GM10266 (cell line): ENCODE measurements around the gene TBX20.
"Not testable (repeated sequence)": the region's sequence is repeated elsewhere in the genome, so short reads cannot be mapped to it uniquely, and the experiment has no call there.

Experiments
- DNase-seq: peaks from one replicate; pipeline ENCODE4 v3.0.0; 2012; ENCODE audit errors: extremely low spot score
- CTCF ChIP-seq: IDR thresholded peaks from 2 replicates; pipeline ENCODE4 v1.5.1; 2012; ENCODE audit warnings: mild to moderate bottlenecking, low read depth; ENCODE audit not compliant: control insufficient read depth, insufficient read depth; ENCODE audit errors: missing control alignments

Gene TBX20

GRCh38 chr7:35250452-35250851 is 3.4 kb downstream of the TBX20 start:
- no peak for DNase-seq
- TF ChIP-seq CTCF, result no peak

GRCh38 chr7:35249537-35249907 is 4.4 kb downstream of the TBX20 start:
- TF ChIP-seq CTCF, result no peak
- DNase-seq, result peak; percentile 3

- peak; percentile 1 for DNase-seq
- TF ChIP-seq CTCF, result no peak
Observed at GRCh38 chr7:35248576-35249536, 5.0 kb downstream of the TBX20 start.

GRCh38 chr7:35246819-35247218 is 7.1 kb downstream of the TBX20 start:
- TF ChIP-seq CTCF, result no peak
- DNase-seq, result no peak

- DNase-seq, result no peak
- TF ChIP-seq CTCF, result no peak
Observed at GRCh38 chr7:35241884-35242283, 12.0 kb downstream of the TBX20 start.

- no peak for TF ChIP-seq CTCF
- no peak for DNase-seq
Observed at GRCh38 chr7:35241436-35241835, 12.5 kb downstream of the TBX20 start.

GRCh38 chr7:35241008-35241407 is 12.9 kb downstream of the TBX20 start:
- not testable (repeated sequence) for DNase-seq

- DNase-seq, result not testable (repeated sequence)
Observed at GRCh38 chr7:35238456-35238855, 15.4 kb downstream of the TBX20 start.
